Karpas-422 (cell line): ENCODE data around the gene CPA5. TPM values are rescaled to one million over a fixed set of nuclear protein-coding genes. Genes with fewer than 3 reads are reported as not detected.

Experiments
- DNase-seq: peaks from one replicate; pipeline ENCODE4 v3.0.0-alpha.2; 2015
- H2AFZ ChIP-seq: fragments of 200-600 bp; sonication (generic); 2 replicates; pipeline ENCODE4 v1.6.1; 2014; ENCODE audit warnings: antibody characterized with exemption, low read length, mixed read lengths
- H3K27ac ChIP-seq: fragments of 200-600 bp; sonication (generic); 2 replicates; pipeline ENCODE4 v1.5.1; 2014; ENCODE audit warnings: mild to moderate bottlenecking, low read length, moderate library complexity
- H3K27me3 ChIP-seq: fragments of 200-600 bp; sonication (generic); 2 replicates; pipeline ENCODE4 v1.6.1; 2014; ENCODE audit warnings: low read length, mixed read lengths
- H3K36me3 ChIP-seq: fragments of 200-600 bp; sonication (generic); 2 replicates; pipeline ENCODE4 v1.6.1; 2014; ENCODE audit warnings: low read length, mixed read lengths; ENCODE audit not compliant: insufficient read depth
- H3K4me1 ChIP-seq: fragments of 200-600 bp; sonication (generic); 2 replicates; pipeline ENCODE4 v1.6.1; 2014; ENCODE audit warnings: mild to moderate bottlenecking, low read length, mixed read lengths
- H3K4me2 ChIP-seq: fragments of 200-600 bp; sonication (generic); 2 replicates; pipeline ENCODE4 v1.6.1; 2014; ENCODE audit warnings: low read length, low read depth, mild to moderate bottlenecking; ENCODE audit not compliant: poor library complexity, severe bottlenecking
- H3K4me3 ChIP-seq: fragments of 200-600 bp; sonication (generic); 2 replicates; pipeline ENCODE4 v1.5.1; 2014; ENCODE audit warnings: mild to moderate bottlenecking, antibody characterized with exemption, low read length, mixed read lengths
- H3K79me2 ChIP-seq: fragments of 200-600 bp; sonication (generic); 2 replicates; pipeline ENCODE4 v1.6.1; 2014; ENCODE audit warnings: mild to moderate bottlenecking, low read length, mixed read lengths
- H3K9ac ChIP-seq: fragments of 200-600 bp; sonication (generic); 2 replicates; pipeline ENCODE4 v1.6.0; 2014; ENCODE audit warnings: low read length
- H3K9me2 ChIP-seq: fragments of 200-600 bp; sonication (generic), shearing (Covaris generic); replicated peaks from 2 replicates; pipeline ENCODE4 v1.6.0; 2014; ENCODE audit warnings: mild to moderate bottlenecking, low read length, moderate library complexity; ENCODE audit not compliant: insufficient read depth
- H3K9me3 ChIP-seq: fragments of 300-700, 200-600 bp; sonication (generic); 2 replicates; pipeline ENCODE4 v1.6.1; 2014; ENCODE audit warnings: low read length, mixed read lengths
- H4K20me1 ChIP-seq: fragments of 200-600 bp; sonication (generic); 2 replicates; pipeline ENCODE4 v1.6.1; 2014; ENCODE audit warnings: mild to moderate bottlenecking, antibody characterized with exemption, low read length, low read depth; ENCODE audit not compliant: insufficient read depth
- total RNA-seq: library from RNA; depleted of rRNA; stranded (reverse); fragments of >200 nt; shearing (Covaris generic); gene quantifications from 2 replicates; pipeline ENCODE4 v1.2.3, GENCODE V29; 2014; ENCODE audit warnings: low replicate concordance

CPA5 gene
- total RNA-seq, 1 experiment from 2014 or later = not detected

DNA sequence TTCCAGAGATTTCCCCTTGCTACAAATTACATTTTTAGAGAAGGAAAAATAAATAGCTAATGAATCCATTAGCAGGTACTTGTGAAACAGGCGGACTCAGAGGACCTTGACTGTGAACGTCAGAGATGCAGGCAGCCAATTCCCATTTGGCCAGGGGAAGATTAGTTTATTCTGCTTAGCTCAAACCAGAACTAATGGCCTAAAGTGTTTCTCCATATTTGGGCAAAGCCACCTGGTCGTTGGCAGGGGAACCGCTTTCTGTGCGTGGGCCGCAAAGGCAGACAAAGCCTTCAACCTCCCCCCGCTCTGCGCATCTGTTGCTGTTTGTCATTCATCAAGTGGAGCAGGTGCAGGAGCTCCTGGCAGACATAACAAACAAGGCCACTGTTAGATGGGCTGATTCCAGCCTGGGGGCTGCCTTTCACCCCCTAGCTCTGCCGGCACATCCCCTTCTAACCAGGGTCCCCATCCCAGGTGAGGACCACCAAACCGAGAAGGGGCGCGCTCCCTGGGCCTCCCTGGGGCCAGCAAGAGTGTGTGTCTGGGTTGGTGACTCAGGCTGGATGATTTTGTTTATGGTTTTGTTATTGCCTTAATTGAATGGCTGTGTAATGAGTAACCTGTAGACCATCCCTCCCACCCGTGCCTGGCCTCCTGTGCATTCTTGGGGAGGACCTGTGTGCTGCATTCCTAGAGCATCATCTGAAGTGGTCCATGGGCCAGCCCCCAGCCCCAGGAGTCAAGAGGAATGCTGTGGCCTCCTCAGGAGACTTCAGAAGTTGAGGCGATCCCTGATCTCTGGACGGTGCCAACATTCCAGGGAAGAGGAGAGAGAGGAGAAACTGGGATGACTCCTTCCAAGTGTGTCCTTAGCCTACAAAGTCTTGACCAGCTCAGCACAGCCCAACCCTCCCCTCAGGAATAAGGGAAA is 21.2 kb downstream of the CPA5 start:
- no peaks in the 10 kb centered on the region for H3K9me2 ChIP-seq
- no peak overlapping the region for H3K4me2 ChIP-seq
- H3K27ac ChIP-seq = no peak overlapping the region
- H3K36me3 ChIP-seq = no peaks in the 10 kb centered on the region
- H3K27me3 ChIP-seq = no peaks in the 10 kb centered on the region
- no peak overlapping the region for H3K4me3 ChIP-seq
- DNase-seq = no peak
- no peak overlapping the region for H2AFZ ChIP-seq
- no peaks in the 10 kb centered on the region for H4K20me1 ChIP-seq
- no peaks in the 10 kb centered on the region for H3K9me3 ChIP-seq
- H3K9ac ChIP-seq = no peak overlapping the region
- no peaks in the 10 kb centered on the region; the same call in 1 of the 2 replicates for H3K4me1 ChIP-seq
- no peaks in the 10 kb centered on the region for H3K79me2 ChIP-seq

DNA sequence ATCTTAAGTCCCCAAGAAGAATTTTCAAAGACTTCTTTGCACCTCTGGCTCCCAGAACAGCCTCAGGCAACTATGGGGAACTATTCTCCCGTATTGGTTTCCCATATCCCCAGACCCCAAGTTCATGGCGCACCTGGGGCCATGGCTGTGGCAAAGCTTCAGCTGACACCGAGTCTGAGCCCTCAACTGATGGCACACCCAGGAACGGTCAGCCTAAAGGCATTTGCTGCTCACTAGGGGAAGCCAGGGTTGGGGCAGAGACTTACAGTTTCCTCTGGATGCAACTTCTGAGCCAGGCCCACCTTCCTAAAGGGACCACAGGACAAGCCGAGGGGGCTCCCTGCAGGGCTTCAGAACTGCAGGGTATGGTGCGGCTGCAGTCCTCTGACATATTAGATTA is 21.9 kb downstream of the CPA5 start:
- DNase-seq = no peak
- no peaks in the 10 kb centered on the region; the same call in 1 of the 2 replicates for H3K4me1 ChIP-seq
- no peaks in the 10 kb centered on the region for H3K36me3 ChIP-seq

DNA sequence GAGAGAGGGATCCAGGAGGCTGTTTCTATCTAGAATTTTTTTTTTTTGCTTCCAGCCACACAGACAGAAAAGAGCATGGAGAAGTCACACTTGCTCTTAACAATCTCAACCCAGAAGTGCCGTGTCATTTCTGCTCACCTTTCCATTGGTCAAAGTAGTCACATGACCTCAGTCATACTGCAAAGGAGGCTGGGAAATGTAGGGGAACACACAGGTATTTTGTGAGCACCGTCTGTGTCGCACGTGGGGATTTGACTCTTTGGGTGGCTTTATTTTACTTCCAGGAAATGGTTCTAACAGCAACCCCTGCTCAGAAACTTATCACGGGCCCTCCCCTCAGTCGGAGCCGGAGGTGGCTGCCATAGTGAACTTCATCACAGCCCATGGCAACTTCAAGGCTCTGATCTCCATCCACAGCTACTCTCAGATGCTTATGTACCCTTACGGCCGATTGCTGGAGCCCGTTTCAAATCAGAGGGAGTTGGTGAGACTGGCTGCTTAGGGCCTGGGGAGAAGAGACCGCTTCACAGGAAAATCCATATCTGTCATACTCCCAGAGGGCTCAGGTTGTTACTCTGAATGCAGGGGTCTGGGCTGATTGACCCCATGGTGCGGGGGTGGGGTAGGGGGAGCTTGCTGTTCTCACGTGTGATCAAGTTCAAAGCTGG is 22.6 kb downstream of the CPA5 start:
- H3K9ac ChIP-seq = no peak overlapping the region
- H2AFZ ChIP-seq = no peak overlapping the region
- H3K4me3 ChIP-seq = no peak overlapping the region
- no peak overlapping the region for H3K27ac ChIP-seq
- H3K9me2 ChIP-seq = no peaks in the 10 kb centered on the region
- no peak for DNase-seq
- no peaks in the 10 kb centered on the region for H3K36me3 ChIP-seq
- no peaks in the 10 kb centered on the region for H3K27me3 ChIP-seq
- no peaks in the 10 kb centered on the region for H4K20me1 ChIP-seq
- H3K79me2 ChIP-seq = no peaks in the 10 kb centered on the region
- no peaks in the 10 kb centered on the region for H3K9me3 ChIP-seq
- no peaks in the 10 kb centered on the region; the same call in 1 of the 2 replicates for H3K4me1 ChIP-seq
- no peak overlapping the region for H3K4me2 ChIP-seq

More for the DNA sequence above, 21.9 kb downstream of the CPA5 start:
- Histone ChIP-seq H3K9me3 (no peaks in the 10 kb centered on the region), H3K4me3 (no peak overlapping the region), H3K79me2 (no peaks in the 10 kb centered on the region), H3K4me2 (no peak overlapping the region), H3K27ac (no peak overlapping the region), H2AFZ (no peak overlapping the region), H4K20me1 (no peaks in the 10 kb centered on the region), H3K9ac (no peak overlapping the region), H3K27me3 (no peaks in the 10 kb centered on the region), H3K9me2 (no peaks in the 10 kb centered on the region)

DNA sequence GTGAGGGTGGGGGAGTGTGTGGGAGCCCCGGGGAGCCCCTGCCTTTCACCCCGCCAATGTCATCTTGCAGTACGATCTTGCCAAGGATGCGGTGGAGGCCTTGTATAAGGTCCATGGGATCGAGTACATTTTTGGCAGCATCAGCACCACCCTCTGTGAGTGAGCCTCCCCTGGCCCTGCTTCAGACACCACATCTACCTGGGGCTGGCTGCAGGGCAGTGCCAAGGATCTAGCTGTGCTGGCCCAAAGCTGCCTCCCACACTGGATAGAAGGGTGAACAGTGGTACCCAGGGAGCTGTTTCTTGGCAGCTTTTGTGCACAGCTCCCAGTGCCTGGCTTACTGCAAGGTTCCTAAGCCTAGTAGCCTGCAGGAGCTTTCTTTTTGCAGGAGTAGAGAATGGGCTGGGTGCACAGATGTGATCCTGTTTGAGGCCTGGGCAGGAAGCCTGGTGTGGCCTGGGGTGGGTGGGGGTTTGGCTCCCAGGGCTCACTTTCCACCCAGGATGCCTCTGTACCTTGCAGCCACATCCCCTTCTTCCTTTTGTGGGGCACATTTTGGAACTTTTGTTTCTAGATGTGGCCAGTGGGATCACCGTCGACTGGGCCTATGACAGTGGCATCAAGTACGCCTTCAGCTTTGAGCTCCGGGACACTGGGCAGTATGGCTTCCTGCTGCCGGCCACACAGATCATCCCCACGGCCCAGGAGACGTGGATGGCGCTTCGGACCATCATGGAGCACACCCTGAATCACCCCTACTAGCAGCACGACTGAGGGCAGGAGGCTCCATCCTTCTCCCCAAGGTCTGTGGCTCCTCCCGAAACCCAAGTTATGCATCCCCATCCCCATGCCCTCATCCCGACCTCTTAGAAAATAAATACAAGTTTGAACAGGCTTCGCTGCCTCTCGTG is 23.5 kb downstream of the CPA5 start:
- H3K36me3 ChIP-seq = no peaks in the 10 kb centered on the region
- H3K4me3 ChIP-seq = no peak overlapping the region
- H3K27ac ChIP-seq = no peak overlapping the region
- no peak for DNase-seq
- no peaks in the 10 kb centered on the region for H3K9me2 ChIP-seq
- no peaks in the 10 kb centered on the region for H3K9me3 ChIP-seq
- no peak overlapping the region for H3K4me2 ChIP-seq
- no peak overlapping the region for H3K9ac ChIP-seq
- H3K4me1 ChIP-seq = no peaks in the 10 kb centered on the region; the same call in 1 of the 2 replicates
- H3K79me2 ChIP-seq = no peaks in the 10 kb centered on the region
- no peaks in the 10 kb centered on the region for H3K27me3 ChIP-seq
- H4K20me1 ChIP-seq = no peaks in the 10 kb centered on the region
- H2AFZ ChIP-seq = no peak overlapping the region

DNA sequence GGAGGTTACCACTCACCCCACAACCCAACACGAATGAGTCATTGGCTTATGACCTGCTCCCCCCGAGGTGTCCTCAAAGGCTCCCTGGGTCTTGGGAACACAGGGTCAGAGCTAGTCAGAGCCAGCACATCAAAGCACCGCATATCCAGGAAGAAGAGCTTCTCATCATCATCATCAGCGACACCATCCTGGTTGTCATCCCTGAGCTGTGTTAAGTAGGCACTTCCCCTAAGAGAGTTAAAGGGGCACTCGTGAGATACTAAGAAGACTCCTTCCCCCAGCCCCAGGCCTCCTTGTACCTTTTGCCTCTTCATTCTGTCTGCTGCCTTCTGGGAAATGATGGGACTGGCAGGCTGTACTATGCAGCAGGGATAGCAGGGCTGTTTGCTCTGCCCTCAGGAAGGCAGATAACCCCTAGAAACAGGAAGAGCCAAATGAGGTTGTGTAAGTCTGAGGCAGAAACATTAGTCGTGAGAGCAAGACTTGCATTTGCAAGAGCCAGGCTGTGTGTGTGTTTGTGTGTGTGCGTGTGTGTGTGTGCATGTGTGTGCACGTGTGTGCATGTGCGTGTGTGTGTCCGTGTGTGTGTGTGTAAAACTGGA is 24.6 kb downstream of the CPA5 start:
- no peak overlapping the region for H3K4me2 ChIP-seq
- no peak for DNase-seq
- H3K4me3 ChIP-seq = no peak overlapping the region
- H3K27ac ChIP-seq = no peak overlapping the region
- H3K79me2 ChIP-seq = no peaks in the 10 kb centered on the region
- no peaks in the 10 kb centered on the region for H3K36me3 ChIP-seq
- no peak overlapping the region for H2AFZ ChIP-seq
- H3K4me1 ChIP-seq = no peaks in the 10 kb centered on the region; the same call in 1 of the 2 replicates
- H3K9me2 ChIP-seq = no peaks in the 10 kb centered on the region
- H3K9ac ChIP-seq = no peak overlapping the region
- no peaks in the 10 kb centered on the region for H3K9me3 ChIP-seq
- H4K20me1 ChIP-seq = no peaks in the 10 kb centered on the region
- H3K27me3 ChIP-seq = no peaks in the 10 kb centered on the region

DNA sequence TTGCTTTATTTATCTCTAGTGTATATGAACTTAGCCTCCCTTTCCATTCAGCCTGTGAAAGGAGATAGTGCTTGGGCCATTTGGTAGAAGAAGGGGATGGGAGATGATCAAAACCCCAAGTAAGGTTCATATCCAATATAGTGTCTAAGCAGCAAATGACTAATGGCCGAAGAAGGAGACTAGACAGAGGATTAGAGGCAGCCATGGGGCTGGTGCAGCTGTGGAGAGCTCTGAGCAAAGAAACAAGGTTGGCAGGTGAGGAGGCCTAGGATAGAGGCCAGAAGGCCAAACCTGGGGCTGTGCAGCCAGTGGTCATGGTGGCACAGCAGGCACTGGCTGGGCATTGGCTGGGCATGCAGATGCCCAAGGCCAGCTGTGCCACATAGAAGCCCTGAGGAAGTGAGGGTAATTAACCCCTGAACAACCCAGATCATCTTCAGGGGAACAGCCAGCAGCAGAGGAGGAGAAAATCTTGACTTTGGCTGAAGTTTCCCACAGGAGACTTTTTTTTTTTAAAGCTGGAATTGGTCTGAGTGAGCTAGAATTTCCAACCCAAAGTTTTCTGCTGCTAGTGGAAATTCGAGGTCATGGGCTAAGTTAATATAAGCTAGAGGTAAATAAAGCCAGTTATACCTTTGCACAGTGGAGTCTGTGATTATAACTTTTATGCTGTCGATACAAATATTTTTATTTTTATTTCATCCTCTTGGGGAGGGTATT is 25.4 kb downstream of the CPA5 start:
- H3K4me1 ChIP-seq = no peaks in the 10 kb centered on the region; the same call in 1 of the 2 replicates
- H3K27ac ChIP-seq = no peak overlapping the region
- no peaks in the 10 kb centered on the region for H3K79me2 ChIP-seq
- H3K4me2 ChIP-seq = no peak overlapping the region
- no peaks in the 10 kb centered on the region for H3K36me3 ChIP-seq
- no peaks in the 10 kb centered on the region for H3K27me3 ChIP-seq
- no peaks in the 10 kb centered on the region for H4K20me1 ChIP-seq
- H2AFZ ChIP-seq = no peak overlapping the region
- H3K4me3 ChIP-seq = no peak overlapping the region
- no peaks in the 10 kb centered on the region for H3K9me3 ChIP-seq
- no peaks in the 10 kb centered on the region for H3K9me2 ChIP-seq
- no peak overlapping the region for H3K9ac ChIP-seq
- no peak for DNase-seq

DNA sequence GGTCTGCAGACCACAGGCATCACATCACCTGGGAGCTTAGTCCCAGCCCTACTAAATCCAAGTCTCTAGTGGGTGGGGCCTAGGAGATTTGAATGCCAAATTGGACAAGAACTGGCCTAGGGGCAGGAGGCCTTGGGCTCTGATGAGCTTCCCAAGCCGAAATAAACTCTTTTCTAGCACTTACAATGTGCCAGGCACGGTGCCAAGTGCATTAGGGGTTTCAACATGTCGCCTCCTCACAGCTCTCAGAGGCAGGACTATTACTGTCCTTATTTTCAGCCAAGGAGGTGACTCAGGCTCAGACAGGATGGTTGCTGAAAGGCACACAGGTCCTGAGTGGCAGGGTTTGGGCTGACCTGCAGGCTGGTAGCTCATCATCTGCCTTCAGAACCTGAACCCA is 26.4 kb downstream of the CPA5 start:
- Histone ChIP-seq H3K4me3 (no peak overlapping the region), H3K27ac (no peak overlapping the region), H3K9me3 (no peaks in the 10 kb centered on the region), H3K9ac (no peak overlapping the region), H3K27me3 (no peaks in the 10 kb centered on the region), H3K79me2 (no peaks in the 10 kb centered on the region), H3K4me1 (no peaks in the 10 kb centered on the region; the same call in 1 of the 2 replicates), H2AFZ (no peak overlapping the region), H3K9me2 (no peaks in the 10 kb centered on the region), H3K36me3 (no peaks in the 10 kb centered on the region), H4K20me1 (no peaks in the 10 kb centered on the region), H3K4me2 (no peak overlapping the region)
- no peak for DNase-seq
